IMR-90 (cell line): ENCODE measurements around the gene SPCS1. TPM values are rescaled to one million over a fixed set of nuclear protein-coding genes. Genes with fewer than 3 reads are reported as not detected.
A peak's percentile ranks its signal among the peaks of the same experiment; 100 is the strongest.

Source experiments
- ATAC-seq: fragments of 200-7000 bp; cut with Tn5 transposase; 2 replicates; pipeline ENCODE4 v1.9.1; 2020; ENCODE audit warnings: low read depth, mild to moderate bottlenecking, moderate library complexity
- BruUV-seq: library from RNA; stranded (reverse); fragments of 400-500 nt; replicated peaks from 2 replicates; lab custom pipeline; 2021; lab: Mats Ljungman, UMichigan
- CTCF ChIA-PET: fragments of 300-600 bp; formaldehyde crosslinking; extraction: SDS; loops from one replicate; lab custom pipeline; 2021; ENCODE audit warnings: antibody characterized with exemption; lab: Yijun Ruan, JAX
- POLR2A ChIA-PET: fragments of 300-600 bp; sonication (Branson Sonifier 250); formaldehyde crosslinking; loops from one replicate; lab custom pipeline; 2022; ENCODE audit warnings: antibody characterized with exemption; ENCODE audit not compliant: unreplicated experiment; lab: Charles Lee
- DNase-seq: peaks from one replicate; pipeline ENCODE4 v3.0.0; 2013
- H2AFZ ChIP-seq: replicated peaks from 2 replicates; pipeline ENCODE3; 2013; ENCODE audit warnings: low read length, mild to moderate bottlenecking; ENCODE audit not compliant: poor library complexity
- H2AK5ac ChIP-seq: 2 replicates; pipeline ENCODE4 v1.6.1; 2013; ENCODE audit warnings: low read depth, low read length, inconsistent platforms
- H2AK9ac ChIP-seq: replicated peaks from 2 replicates; pipeline ENCODE3; 2013; ENCODE audit warnings: mild to moderate bottlenecking, low read depth, low read length, moderate library complexity; ENCODE audit not compliant: poor library complexity
- H2BK120ac ChIP-seq: 2 replicates; pipeline ENCODE4 v1.6.1; 2013; ENCODE audit warnings: low read depth, low read length, inconsistent platforms
- H2BK15ac ChIP-seq: 3 replicates; pipeline ENCODE4 v1.6.1; 2013; ENCODE audit warnings: low read depth, low read length, inconsistent platforms
- H2BK20ac ChIP-seq: 2 replicates; pipeline ENCODE4 v1.6.1; 2013; ENCODE audit warnings: low read depth, mild to moderate bottlenecking, inconsistent platforms, low read length, moderate library complexity
- H2BK5ac ChIP-seq: 2 replicates; pipeline ENCODE4 v1.6.1; 2013; ENCODE audit warnings: mild to moderate bottlenecking, low read depth, low read length, inconsistent platforms; ENCODE audit not compliant: poor library complexity, severe bottlenecking
- H3K14ac ChIP-seq: replicated peaks from 2 replicates; pipeline ENCODE4 v1.6.1; 2013; ENCODE audit warnings: low read depth, low read length, inconsistent platforms
- H3K18ac ChIP-seq: 2 replicates; pipeline ENCODE4 v1.6.1; 2013; ENCODE audit warnings: low read depth, low read length, control low read depth
- H3K23ac ChIP-seq: 2 replicates; pipeline ENCODE4 v1.6.1; 2013; ENCODE audit warnings: low read depth, low read length, inconsistent platforms
- H3K27ac ChIP-seq: 2 replicates; pipeline ENCODE4 v1.5.1; 2013; ENCODE audit warnings: mild to moderate bottlenecking, control low read depth, low read length; ENCODE audit not compliant: insufficient read depth
- H3K27me3 ChIP-seq: 2 replicates; pipeline ENCODE4 v1.6.1; 2013; ENCODE audit warnings: low read length; ENCODE audit not compliant: control insufficient read depth, insufficient read depth
- H3K36me3 ChIP-seq: 2 replicates; pipeline ENCODE4 v1.6.1; 2013; ENCODE audit warnings: low read length, mixed read lengths; ENCODE audit not compliant: control insufficient read depth, insufficient read depth
- H3K4ac ChIP-seq: 2 replicates; pipeline ENCODE4 v1.6.1; 2013; ENCODE audit warnings: low read depth, low read length, inconsistent platforms
- H3K4me1 ChIP-seq: 2 replicates; pipeline ENCODE4 v1.6.1; 2013; ENCODE audit warnings: low read length, mixed read lengths; ENCODE audit not compliant: control insufficient read depth, insufficient read depth
- H3K4me2 ChIP-seq: 2 replicates; pipeline ENCODE4 v1.6.1; 2013; ENCODE audit warnings: low read depth, mild to moderate bottlenecking, control low read depth, low read length, moderate library complexity
- H3K4me3 ChIP-seq: 2 replicates; pipeline ENCODE4 v1.5.1; 2013; ENCODE audit warnings: low read depth, mild to moderate bottlenecking, control low read depth, low read length, moderate library complexity; ENCODE audit not compliant: insufficient read depth
- H3K56ac ChIP-seq: 2 replicates; pipeline ENCODE4 v1.6.1; 2013; ENCODE audit warnings: low read length, inconsistent platforms; ENCODE audit not compliant: insufficient read depth; ENCODE audit errors: extremely low read depth
- H3K79me1 ChIP-seq, 2 experiments: 2 replicates each; pipeline ENCODE4 v1.6.1; 2013; ENCODE audit warnings: low read length in 2 of 2, inconsistent platforms in 1 of 2, low read depth in 1 of 2
- H3K9ac ChIP-seq: 2 replicates; pipeline ENCODE4 v1.6.1; 2013; ENCODE audit warnings: low read depth, low read length, control low read depth
- H3K9me1 ChIP-seq: 2 replicates; pipeline ENCODE4 v1.6.1; 2013; ENCODE audit warnings: low read length, inconsistent platforms; ENCODE audit not compliant: insufficient read depth
- H3K9me3 ChIP-seq: 2 replicates; pipeline ENCODE4 v1.6.1; 2013; ENCODE audit warnings: low read length; ENCODE audit not compliant: control insufficient read depth, insufficient read depth
- H4K20me1 ChIP-seq: 2 replicates; pipeline ENCODE4 v1.6.1; 2013; ENCODE audit warnings: low read length, inconsistent platforms; ENCODE audit not compliant: insufficient read depth
- H4K5ac ChIP-seq: 2 replicates; pipeline ENCODE4 v1.6.1; 2013; ENCODE audit warnings: mild to moderate bottlenecking, low read depth, low read length, control low read depth
- H4K8ac ChIP-seq, 2 experiments: 2 replicates each; pipeline ENCODE4 v1.6.1; 2013; ENCODE audit warnings: low read depth in 2 of 2, low read length in 2 of 2, control low read depth in 1 of 2, inconsistent platforms in 1 of 2
- H4K91ac ChIP-seq: 2 replicates; pipeline ENCODE4 v1.6.1; 2013; ENCODE audit warnings: low read depth, low read length, inconsistent platforms; ENCODE audit not compliant: insufficient read depth
- BHLHE40 ChIP-seq: fragments of 150-350 bp; IDR thresholded peaks from 2 replicates; pipeline ENCODE4 v1.6.1; 2016; ENCODE audit warnings: mild to moderate bottlenecking, low read depth, low read length
- CHD1 ChIP-seq: IDR thresholded peaks from 2 replicates; pipeline ENCODE4 v1.6.1; 2012; ENCODE audit warnings: low read depth, low read length, improper control_type of control experiment
- CTCF ChIP-seq: conservative IDR thresholded peaks from 2 replicates; pipeline ENCODE4 v1.5.1; 2012; ENCODE audit warnings: mild to moderate bottlenecking, low read depth, low read length, improper control_type of control experiment
- ELK1 ChIP-seq: fragments of 150-350 bp; IDR thresholded peaks from 2 replicates; pipeline ENCODE4 v1.6.1; 2016; ENCODE audit warnings: low read depth, mild to moderate bottlenecking, low read length, moderate library complexity, borderline replicate concordance
- FOS ChIP-seq: fragments of 150-350 bp; IDR thresholded peaks from 2 replicates; pipeline ENCODE4 v1.6.1; 2016; ENCODE audit warnings: low read depth, low read length
- MAFK ChIP-seq: IDR thresholded peaks from 2 replicates; pipeline ENCODE4 v1.6.1; 2012; ENCODE audit warnings: low read depth, low read length, improper control_type of control experiment
- MAZ ChIP-seq: IDR thresholded peaks from 2 replicates; pipeline ENCODE4 v1.6.1; 2012; ENCODE audit warnings: low read depth, mild to moderate bottlenecking, low read length, improper control_type of control experiment, moderate library complexity, borderline replicate concordance
- MXI1 ChIP-seq: IDR thresholded peaks from 2 replicates; pipeline ENCODE4 v1.6.1; 2012; ENCODE audit warnings: low read depth, mild to moderate bottlenecking, low read length, moderate library complexity, borderline replicate concordance
- NFE2L2 ChIP-seq: fragments of 150-350 bp; IDR thresholded peaks from 2 replicates; pipeline ENCODE4 v1.6.1; 2016; ENCODE audit warnings: low read depth, mild to moderate bottlenecking, low read length
- POLR2A ChIP-seq: IDR thresholded peaks from 2 replicates; pipeline ENCODE4 v1.6.1; 2012; ENCODE audit warnings: mild to moderate bottlenecking, low read depth, low read length
- RAD21 ChIP-seq: IDR thresholded peaks from 2 replicates; pipeline ENCODE4 v1.6.1; 2012; ENCODE audit warnings: low read length, improper control_type of control experiment
- SMC3 ChIP-seq: fragments of 150-350 bp; IDR thresholded peaks from 2 replicates; pipeline ENCODE4 v1.6.1; 2016; ENCODE audit warnings: low read depth, mild to moderate bottlenecking, antibody characterized with exemption, low read length, moderate library complexity
- USF2 ChIP-seq: fragments of 150-350 bp; IDR thresholded peaks from 2 replicates; pipeline ENCODE4 v1.6.1; 2017; ENCODE audit warnings: mild to moderate bottlenecking, antibody characterized with exemption, low read length, low read depth
- WGBS, 2 experiments: methylation state at CpG; one replicate each; pipeline versions ENCODE4 v1.1.5 to v1.1.7; 2013; ENCODE audit warnings: missing lambda C conversion rate in 2 of 2; ENCODE audit not compliant: insufficient read length in 1 of 2; ENCODE audit errors: extremely low coverage in 2 of 2; 5-methylcytosine and 5-hydroxymethylcytosine counted together
- dilution Hi-C: fragments of 300-500 bp; cut with HindIII; formaldehyde crosslinking; loops from one replicate; pipeline ENCODE4 v1.14.3; 2018; ENCODE audit warnings: low sequenced_read_pairs; ENCODE audit not compliant: unreplicated experiment
- in situ Hi-C: fragments of 300-500 bp; cut with MboI; formaldehyde crosslinking; loops from 3 replicates; pipeline ENCODE4 v1.14.3; 2019; ENCODE audit warnings: low sequenced_read_pairs, inconsistent platforms, mixed read lengths
- intact Hi-C: fragments of 100-400 bp; cut with micrococcal nuclease; formaldehyde crosslinking; loops from 2 replicates; pipeline ENCODE4 v1.10.0; 2022
- polyA plus RNA-seq, 3 experiments: library from polyadenylated mRNA; depleted of rRNA; stranded (reverse); fragments of >200 nt; gene quantifications; 2 replicates each; pipeline ENCODE4 v1.2.3, GENCODE V29; 2012; ENCODE audit warnings: low replicate concordance in 1 of 3
- total RNA-seq: library from RNA; depleted of rRNA; stranded (reverse); fragments of >200 nt; gene quantifications from 2 replicates; pipeline ENCODE4 v1.2.3, GENCODE V29; 2012

Gene SPCS1
- total and polyA plus RNA-seq, 2 of the 4 experiments (the other 2 are of a cell fraction): 50.5 to 124 TPM

- H2BK20ac ChIP-seq: peak overlapping the region; percentile 16; the same call in 1 of the 2 replicates
- H3K4ac ChIP-seq: peak overlapping the region; percentile 24
- no peak overlapping the region; the same call in 1 of the 2 replicates for H2AK5ac ChIP-seq
- H2BK15ac ChIP-seq: no peak overlapping the region
- no peak overlapping the region for H3K18ac ChIP-seq
- TF ChIP-seq MAFK (no peak), BHLHE40 (no peak), NFE2L2 (no peak), FOS (no peak), POLR2A (no peak), ELK1 (no peak), CTCF (no peak), SMC3 (no peak), RAD21 (no peak), CHD1 (no peak), USF2 (no peak), MAZ (no peak), MXI1 (no peak)
- DNase-seq (no peak), ATAC-seq (no peak)
- BruUV-seq: no TSS peak
- ChIA-PET POLR2A (no interaction called here), CTCF (interaction anchor here (0.7 kb wide), 1 partner anchor 557 kb away, joined by 4 read pairs; no protein-coding TSS in a partner anchor)
- H3K4me1 ChIP-seq: peaks cover 9% of the 10 kb centered on the region
- no peak overlapping the region for H4K91ac ChIP-seq
- 0 out of 2 replicates have a peak overlapping the region, but pooled peaks have one; percentile 32 for H3K56ac ChIP-seq
- H4K8ac ChIP-seq: peak overlapping the region in 1 of 2 experiments; percentile 52; a peak in 1 of 4 replicates
- no peak overlapping the region for H2AFZ ChIP-seq
- in situ Hi-C loops: no loop called here
- H3K9ac ChIP-seq: no peak overlapping the region
- H3K14ac ChIP-seq: peak overlapping the region; percentile 22; the same call in 1 of the 2 replicates
- no peak overlapping the region for H3K4me3 ChIP-seq
- no peak overlapping the region for H2BK120ac ChIP-seq
- H3K9me3 ChIP-seq: no peaks in the 10 kb centered on the region
- H3K23ac ChIP-seq: peak overlapping the region; percentile 24; the same call in 1 of the 2 replicates
- H4K20me1 ChIP-seq: peaks cover 11% of the 10 kb centered on the region; the same call in 1 of the 2 replicates
- no CpG with 5 or more reads among the region's 3 CpGs for WGBS, 2 experiments
- H3K36me3 ChIP-seq: peaks cover 25% of the 10 kb centered on the region
- H2BK5ac ChIP-seq: no peak overlapping the region
- H2AK9ac ChIP-seq: no peak overlapping the region
- dilution Hi-C loops: no loop called here
- no peak overlapping the region for H3K4me2 ChIP-seq
- no peak overlapping the region for H4K5ac ChIP-seq
- H3K27me3 ChIP-seq: no peaks in the 10 kb centered on the region
- H3K27ac ChIP-seq: no peak overlapping the region; the same call in 1 of the 2 replicates
- H3K79me1 ChIP-seq: peaks cover 23 to 58% of the 10 kb centered on the region in 2 experiments
- peaks cover 6% of the 10 kb centered on the region; the same call in 1 of the 2 replicates for H3K9me1 ChIP-seq
- intact Hi-C loops: no loop called here
Measured at GRCh38 chr3:52679199-52679538, 26.7 kb upstream of the SPCS1 start.
